ENCODE results near the gene CTNNA2. TPM values are rescaled to one million over a fixed set of nuclear protein-coding genes. Genes with fewer than 3 reads are reported as not detected.

CTNNA2 gene
- total RNA-seq, 6 experiments from 2014 or later = 0.44 TPM; not detected in 5

- H3K4me3 ChIP-seq = no peak overlapping the region
- DNase-seq (peak in 2 of 3 donors; percentile 20 to 47), ATAC-seq (peak; percentile 63 to 76 (median 68))
- H3K27ac ChIP-seq = no peak overlapping the region
- no peaks in the 10 kb centered on the region for H3K9me3 ChIP-seq
- intact Hi-C loops (cut with DNase I) = no loop called here
- H3K4me1 ChIP-seq = no peaks in the 10 kb centered on the region
- H3K36me3 ChIP-seq = no peaks in the 10 kb centered on the region
- TF ChIP-seq POLR2A (IDR thresholded peaks at IDR 0.05) (no peak), CTCF (IDR thresholded peaks at IDR 0.05) (peak; percentile 46 to 79 (median 66))
- 33% methylated on average over 11 of the region's 11 CpGs for WGBS (ENCODE audit: insufficient coverage, low coverage, low lambda C conversion rate, missing lambda C conversion rate)
- no peaks in the 10 kb centered on the region for H3K27me3 ChIP-seq
Measured at GRCh38 chr2:80238692-80239469, 726.0 kb downstream of the CTNNA2 start.

- H3K9me3 ChIP-seq = no peaks in the 10 kb centered on the region
- WGBS (ENCODE audit: insufficient coverage, low coverage, low lambda C conversion rate, missing lambda C conversion rate) = 20% methylated on average over 3 of the region's 3 CpGs
- intact Hi-C loops (cut with DNase I) = no loop called here
- no peaks in the 10 kb centered on the region for H3K36me3 ChIP-seq
- TF ChIP-seq CTCF (IDR thresholded peaks at IDR 0.05) (no peak), POLR2A (IDR thresholded peaks at IDR 0.05) (no peak)
- no peak overlapping the region for H3K4me3 ChIP-seq
- DNase-seq (no peak), ATAC-seq (no peak)
- no peak overlapping the region for H3K27ac ChIP-seq
- no peaks in the 10 kb centered on the region for H3K27me3 ChIP-seq
- H3K4me1 ChIP-seq = no peaks in the 10 kb centered on the region
Measured at GRCh38 chr2:80242355-80242910, 729.6 kb downstream of the CTNNA2 start.

- WGBS (ENCODE audit: insufficient coverage, low coverage, low lambda C conversion rate, missing lambda C conversion rate) = 40% methylated on average over 8 of the region's 8 CpGs
- Histone ChIP-seq H3K4me1 (no peaks in the 10 kb centered on the region), H3K27ac (no peak overlapping the region), H3K27me3 (no peaks in the 10 kb centered on the region), H3K36me3 (no peaks in the 10 kb centered on the region), H3K9me3 (no peaks in the 10 kb centered on the region), H3K4me3 (no peak overlapping the region)
- no peak for DNase-seq
- intact Hi-C loops (cut with DNase I) = no loop called here
- TF ChIP-seq POLR2A (IDR thresholded peaks at IDR 0.05) = no peak
- no peak for ATAC-seq
Measured at GRCh38 chr2:80244905-80245584, 732.2 kb downstream of the CTNNA2 start.

- intact Hi-C loops (cut with DNase I) = no loop called here
- Histone ChIP-seq H3K4me3 (no peak overlapping the region), H3K27me3 (no peaks in the 10 kb centered on the region), H3K9me3 (no peaks in the 10 kb centered on the region), H3K4me1 (no peaks in the 10 kb centered on the region), H3K27ac (no peak overlapping the region), H3K36me3 (no peaks in the 10 kb centered on the region)
- ATAC-seq = no peak
- WGBS (ENCODE audit: insufficient coverage, low coverage, low lambda C conversion rate, missing lambda C conversion rate) = 71% methylated on average over 1 of the region's 1 CpG
- TF ChIP-seq POLR2A (IDR thresholded peaks at IDR 0.05) = no peak
- TF ChIP-seq CTCF (IDR thresholded peaks at IDR 0.05) = no peak
- no peak for DNase-seq
Measured at GRCh38 chr2:80246534-80246933, 733.7 kb downstream of the CTNNA2 start.

- H3K36me3 ChIP-seq = no peaks in the 10 kb centered on the region
- H3K27me3 ChIP-seq = no peaks in the 10 kb centered on the region
- intact Hi-C loops (cut with DNase I) = no loop called here
- no peak overlapping the region for H3K27ac ChIP-seq
- no peak overlapping the region for H3K4me3 ChIP-seq
- no peaks in the 10 kb centered on the region for H3K4me1 ChIP-seq
- no peak for TF ChIP-seq CTCF (IDR thresholded peaks at IDR 0.05)
- TF ChIP-seq POLR2A (IDR thresholded peaks at IDR 0.05) = no peak
- H3K9me3 ChIP-seq = no peaks in the 10 kb centered on the region
- DNase-seq (no peak), ATAC-seq (no peak)
- 50% methylated on average over 3 of the region's 3 CpGs for WGBS (ENCODE audit: insufficient coverage, low coverage, low lambda C conversion rate, missing lambda C conversion rate)
Measured at GRCh38 chr2:80247339-80247738, 734.5 kb downstream of the CTNNA2 start.

Measured in right lobe of liver (tissue), 6 donors.